SIG-M5 (cell line): ENCODE data around the gene FAT3.

ENCODE experiments used
- DNase-seq: peaks from one replicate; lab custom pipeline; 2025; lab: John Stamatoyannopoulos, UW

FAT3 gene

GRCh38 chr11:92224407-92225124 is at the start of gene FAT3:
FAT3 (plus strand) TSS chr11:92224818; CDS start chr11:92352113, 127,295 bp downstream.
- DNase-seq, result no peak

- no peak for DNase-seq
These were observed 45.5 kb upstream of the FAT3 start for GRCh38 chr11:92179017-92179670.

- DNase-seq, result no peak
These were observed 44.4 kb upstream of the FAT3 start for GRCh38 chr11:92180226-92180625.

- no peak for DNase-seq
These were observed 43.9 kb upstream of the FAT3 start for GRCh38 chr11:92180664-92181251.

GRCh38 chr11:92190535-92191206 is 33.9 kb upstream of the FAT3 start:
- DNase-seq, result no peak

- DNase-seq, result no peak
These were observed 32.5 kb upstream of the FAT3 start for GRCh38 chr11:92192141-92192540.

GRCh38 chr11:92198268-92198667 is 26.4 kb upstream of the FAT3 start:
- DNase-seq, result no peak

GRCh38 chr11:92199991-92200390 is 24.6 kb upstream of the FAT3 start:
- no peak for DNase-seq

GRCh38 chr11:92204731-92205130 is 19.9 kb upstream of the FAT3 start:
- DNase-seq, result no peak

- no peak for DNase-seq
These were observed 18.2 kb upstream of the FAT3 start for GRCh38 chr11:92206441-92206840.

- DNase-seq, result no peak
These were observed 12.9 kb upstream of the FAT3 start for GRCh38 chr11:92211576-92212167.

- no peak for DNase-seq
These were observed 12.1 kb upstream of the FAT3 start for GRCh38 chr11:92212530-92212929.

- DNase-seq, result no peak
These were observed 7.8 kb upstream of the FAT3 start for GRCh38 chr11:92216789-92217188.

- DNase-seq, result no peak
These were observed 5.1 kb upstream of the FAT3 start for GRCh38 chr11:92219476-92219875.

- DNase-seq, result no peak
These were observed 1.9 kb upstream of the FAT3 start for GRCh38 chr11:92222701-92223100.

GRCh38 chr11:92224054-92224406 is 588 bp upstream of the FAT3 start:
- no peak for DNase-seq

GRCh38 chr11:92225125-92225567 is 528 bp downstream of the FAT3 start:
- DNase-seq, result no peak

GRCh38 chr11:92225568-92226330 is 1.1 kb downstream of the FAT3 start:
- no peak for DNase-seq

- DNase-seq, result no peak
These were observed 2.0 kb downstream of the FAT3 start for GRCh38 chr11:92226331-92227229.

- DNase-seq, result no peak
These were observed 2.7 kb downstream of the FAT3 start for GRCh38 chr11:92227230-92227814.
